Measurements from ENCODE around the gene KANK3.
A peak's percentile ranks its signal among the peaks of the same experiment; 100 is the strongest.
"Not testable (repeated sequence)": the region's sequence is repeated elsewhere in the genome, so short reads cannot be mapped to it uniquely, and the experiment has no call there.

Gene KANK3

GRCh38 chr19:8342684-8343482 is at the start of gene KANK3:
Gene KANK3, minus strand, starts transcription at chr19:8343262. Its CDS starts 5,434 bp downstream, at chr19:8337828.
- peak; percentile 98 for DNase-seq (ENCODE audit: low spot score)

GRCh38 chr19:8392017-8392591 is 49.0 kb upstream of the KANK3 start:
- DNase-seq (ENCODE audit: low spot score), result no peak

GRCh38 chr19:8391198-8392016 is 48.3 kb upstream of the KANK3 start:
- no peak for DNase-seq (ENCODE audit: low spot score)

- DNase-seq (ENCODE audit: low spot score), result peak; percentile 96
Observed at GRCh38 chr19:8390617-8390981, 47.5 kb upstream of the KANK3 start.

- DNase-seq (ENCODE audit: low spot score), result peak; percentile 99
Observed at GRCh38 chr19:8389891-8390616, 47.0 kb upstream of the KANK3 start, which contains the start of gene RAB11B. Gene RAB11B, plus strand, starts transcription at chr19:8390360. Its CDS starts 57 bp downstream, at chr19:8390417.

- DNase-seq (ENCODE audit: low spot score), result no peak
Observed at GRCh38 chr19:8388612-8388958, 45.5 kb upstream of the KANK3 start.

- DNase-seq (ENCODE audit: low spot score), result no peak
Observed at GRCh38 chr19:8387688-8388611, 44.9 kb upstream of the KANK3 start.

- no peak for DNase-seq (ENCODE audit: low spot score)
Observed at GRCh38 chr19:8386990-8387389, 43.9 kb upstream of the KANK3 start.

- not testable (repeated sequence) for DNase-seq (ENCODE audit: low spot score)
Observed at GRCh38 chr19:8386419-8386818, 43.4 kb upstream of the KANK3 start.

GRCh38 chr19:8385566-8385965 is 42.5 kb upstream of the KANK3 start:
- not testable (repeated sequence) for DNase-seq (ENCODE audit: low spot score)

GRCh38 chr19:8385103-8385502 is 42.0 kb upstream of the KANK3 start:
- DNase-seq (ENCODE audit: low spot score), result not testable (repeated sequence)

- DNase-seq (ENCODE audit: low spot score), result not testable (repeated sequence)
Observed at GRCh38 chr19:8384569-8384968, 41.5 kb upstream of the KANK3 start.

- not testable (repeated sequence) for DNase-seq (ENCODE audit: low spot score)
Observed at GRCh38 chr19:8379156-8379891, 36.3 kb upstream of the KANK3 start.

GRCh38 chr19:8377598-8377997 is 34.5 kb upstream of the KANK3 start:
- no peak for DNase-seq (ENCODE audit: low spot score)

- not testable (repeated sequence) for DNase-seq (ENCODE audit: low spot score)
Observed at GRCh38 chr19:8376373-8376974, 33.4 kb upstream of the KANK3 start.

- DNase-seq (ENCODE audit: low spot score), result not testable (repeated sequence)
Observed at GRCh38 chr19:8375766-8376165, 32.7 kb upstream of the KANK3 start.

GRCh38 chr19:8373867-8374813 is 31.1 kb upstream of the KANK3 start:
- no peak for DNase-seq (ENCODE audit: low spot score)

GRCh38 chr19:8371011-8371804 is 28.1 kb upstream of the KANK3 start:
- DNase-seq (ENCODE audit: low spot score), result no peak

Data from AG08396 (cell line).